Astrocyte (in vitro differentiated cells and primary cell): Measurements from ENCODE around the gene LRMDA. TPM values are rescaled to one million over a fixed set of nuclear protein-coding genes. Genes with fewer than 3 reads are reported as not detected.

Source experiments
- DNase-seq: peaks from one replicate; pipeline ENCODE4 v3.0.0-alpha.2; 2010; ENCODE audit warnings: low read depth
- FAIRE-seq: peaks from 2 replicates; lab custom pipeline; 2011; peaks lifted over from hg19 to GRCh38; lab: Jason Lieb, UNC
- H2AFZ ChIP-seq: 2 replicates; pipeline ENCODE4 v1.6.0; 2012; ENCODE audit warnings: low read depth, low read length, inconsistent platforms
- H3K27ac ChIP-seq: 2 replicates; pipeline ENCODE4 v1.5.1; 2011; ENCODE audit warnings: low read depth, low read length, inconsistent platforms
- H3K27me3 ChIP-seq: 2 replicates; pipeline ENCODE4 v1.6.0; 2011; ENCODE audit warnings: low read length, inconsistent platforms; ENCODE audit not compliant: insufficient read depth
- H3K36me3 ChIP-seq: 2 replicates; pipeline ENCODE4 v1.5.1; 2011; ENCODE audit warnings: low read length, inconsistent platforms; ENCODE audit not compliant: insufficient read depth
- H3K4me1 ChIP-seq: 2 replicates; pipeline ENCODE4 v1.5.1; 2011; ENCODE audit warnings: low read length, inconsistent platforms; ENCODE audit not compliant: insufficient read depth
- H3K4me2 ChIP-seq: 2 replicates; pipeline ENCODE4 v1.6.0; 2012; ENCODE audit warnings: low read length, inconsistent platforms
- H3K4me3 ChIP-seq: 2 replicates; pipeline ENCODE4 v1.5.1; 2011; ENCODE audit warnings: low read depth, mild to moderate bottlenecking, low read length, inconsistent platforms; ENCODE audit not compliant: insufficient read depth
- H3K79me2 ChIP-seq: 2 replicates; pipeline ENCODE4 v1.6.0; 2012; ENCODE audit warnings: mild to moderate bottlenecking, low read length, inconsistent platforms; ENCODE audit not compliant: insufficient read depth
- H3K9ac ChIP-seq: 2 replicates; pipeline ENCODE4 v1.6.0; 2012; ENCODE audit warnings: mild to moderate bottlenecking, low read length, inconsistent platforms
- H3K9me3 ChIP-seq: 2 replicates; pipeline ENCODE4 v1.5.1; 2012; ENCODE audit warnings: low read depth, mild to moderate bottlenecking, low read length, inconsistent platforms; ENCODE audit not compliant: insufficient read depth
- H4K20me1 ChIP-seq: 2 replicates; pipeline ENCODE4 v1.6.0; 2012; ENCODE audit warnings: low read length, inconsistent platforms; ENCODE audit not compliant: insufficient read depth
- H3K27ac Mint-ChIP-seq: one replicate; pipeline ENCODE4 v1.8.0; 2021; ENCODE audit warnings: mild to moderate bottlenecking, mixed read lengths; ENCODE audit not compliant: unreplicated experiment
- H3K27me3 Mint-ChIP-seq: one replicate; pipeline ENCODE4 v1.8.0; 2021; ENCODE audit warnings: low read depth, mixed read lengths; ENCODE audit not compliant: unreplicated experiment
- H3K36me3 Mint-ChIP-seq: one replicate; pipeline ENCODE4 v1.8.0; 2021; ENCODE audit warnings: low read depth, mixed read lengths; ENCODE audit not compliant: unreplicated experiment
- H3K4me1 Mint-ChIP-seq: one replicate; pipeline ENCODE4 v1.8.0; 2021; ENCODE audit warnings: low read depth, mixed read lengths; ENCODE audit not compliant: unreplicated experiment
- H3K4me3 Mint-ChIP-seq: one replicate; pipeline ENCODE4 v1.8.0; 2021; ENCODE audit warnings: mild to moderate bottlenecking, moderate library complexity, mixed read lengths; ENCODE audit not compliant: unreplicated experiment
- H3K9me3 Mint-ChIP-seq: one replicate; pipeline ENCODE4 v1.8.0; 2021; ENCODE audit warnings: mild to moderate bottlenecking, mixed read lengths; ENCODE audit not compliant: unreplicated experiment
- CTCF ChIP-seq: IDR thresholded peaks from 2 replicates; pipeline ENCODE4 v1.5.1; 2011; ENCODE audit warnings: low read depth, mild to moderate bottlenecking, inconsistent platforms, low read length, moderate library complexity; ENCODE audit not compliant: insufficient read depth
- EZH2 ChIP-seq: IDR thresholded peaks from 2 replicates; pipeline ENCODE4 v1.6.1; 2012; ENCODE audit warnings: mild to moderate bottlenecking, low read length, inconsistent platforms; ENCODE audit not compliant: insufficient read depth
- total RNA-seq: library from RNA; stranded (reverse); gene quantifications from 2 replicates; pipeline ENCODE4 v1.2.1, GENCODE V29; 2021

LRMDA gene
- total RNA-seq, 1 donor from 2014 or later: 2.7 TPM

GRCh38 chr10:75941223-75941801 is 509.9 kb downstream of the LRMDA start:
- Histone ChIP-seq H3K4me2 (no peak overlapping the region), H3K4me3 (no peak overlapping the region), H3K79me2 (no peaks in the 10 kb centered on the region), H3K9ac (no peak overlapping the region), H3K9me3 (no peaks in the 10 kb centered on the region), H2AFZ (no peak overlapping the region), H4K20me1 (no peaks in the 10 kb centered on the region), H3K27me3 (peaks cover 7% of the 10 kb centered on the region), H3K4me1 (no peaks in the 10 kb centered on the region), H3K36me3 (no peaks in the 10 kb centered on the region), H3K27ac (no peak overlapping the region)
- TF ChIP-seq EZH2: no peak
- Mint-ChIP-seq H3K27me3 (peaks cover 20% of the 10 kb centered on the region), H3K9me3 (peaks cover 5% of the 10 kb centered on the region), H3K36me3 (no peaks in the 10 kb centered on the region), H3K4me1 (no peaks in the 10 kb centered on the region), H3K4me3 (no peak overlapping the region), H3K27ac (no peak overlapping the region)
- FAIRE-seq (no peak), DNase-seq (no peak)

- H3K27me3 ChIP-seq: peaks cover 3% of the 10 kb centered on the region
- peaks cover 5% of the 10 kb centered on the region for H3K9me3 Mint-ChIP-seq
These were observed 512.6 kb downstream of the LRMDA start for GRCh38 chr10:75944061-75944460.

GRCh38 chr10:75948583-75948982 is 517.2 kb downstream of the LRMDA start:
- peaks cover 11% of the 10 kb centered on the region for H3K4me1 Mint-ChIP-seq
- no peaks in the 10 kb centered on the region for H4K20me1 ChIP-seq
- H2AFZ ChIP-seq: no peak overlapping the region
- H3K36me3 ChIP-seq: no peaks in the 10 kb centered on the region
- H3K27me3 ChIP-seq: no peaks in the 10 kb centered on the region
- H3K9ac ChIP-seq: no peak overlapping the region
- peaks cover 4% of the 10 kb centered on the region for H3K27me3 Mint-ChIP-seq
- H3K36me3 Mint-ChIP-seq: peaks cover 2% of the 10 kb centered on the region
- H3K4me2 ChIP-seq: no peak overlapping the region
- H3K4me3 Mint-ChIP-seq: no peak overlapping the region
- TF ChIP-seq CTCF: no peak
- no peak for TF ChIP-seq EZH2
- H3K79me2 ChIP-seq: no peaks in the 10 kb centered on the region
- H3K9me3 ChIP-seq: no peaks in the 10 kb centered on the region
- DNase-seq: no peak
- no peaks in the 10 kb centered on the region for H3K4me1 ChIP-seq
- peaks cover 5% of the 10 kb centered on the region for H3K9me3 Mint-ChIP-seq
- no peak overlapping the region for H3K4me3 ChIP-seq
- no peak for FAIRE-seq
- no peak overlapping the region for H3K27ac Mint-ChIP-seq
- H3K27ac ChIP-seq: no peak overlapping the region

More at GRCh38 chr10:75944061-75944460, 512.6 kb downstream of the LRMDA start:
- no peaks in the 10 kb centered on the region for H3K9me3 ChIP-seq
- peaks cover 11% of the 10 kb centered on the region for H3K27me3 Mint-ChIP-seq
- no peak overlapping the region for H2AFZ ChIP-seq
- H3K27ac Mint-ChIP-seq: no peak overlapping the region
- no peak overlapping the region for H3K27ac ChIP-seq
- no peak overlapping the region for H3K4me3 Mint-ChIP-seq
- H3K36me3 ChIP-seq: no peaks in the 10 kb centered on the region
- no peaks in the 10 kb centered on the region for H3K4me1 ChIP-seq
- H3K36me3 Mint-ChIP-seq: no peaks in the 10 kb centered on the region
- no peak overlapping the region for H3K9ac ChIP-seq
- H3K4me2 ChIP-seq: no peak overlapping the region
- DNase-seq (no peak), FAIRE-seq (no peak)
- H3K79me2 ChIP-seq: no peaks in the 10 kb centered on the region
- no peak overlapping the region for H3K4me3 ChIP-seq
- H3K4me1 Mint-ChIP-seq: no peaks in the 10 kb centered on the region
- TF ChIP-seq CTCF: no peak
- TF ChIP-seq EZH2: no peak
- no peaks in the 10 kb centered on the region for H4K20me1 ChIP-seq
